G401.6 (cell line): ENCODE measurements around the gene PPP1R14D.

Experiments
- FAIRE-seq: peaks from 2 replicates; lab custom pipeline; 2012; peaks lifted over from hg19 to GRCh38; lab: Jason Lieb, UNC

Gene PPP1R14D

GRCh38 chr15:40852529-40852928 is 24.0 kb upstream of the PPP1R14D start:
- FAIRE-seq: no peak

GRCh38 chr15:40850576-40851112 is 22.1 kb upstream of the PPP1R14D start:
- FAIRE-seq: no peak

GRCh38 chr15:40847223-40847961 is 18.9 kb upstream of the PPP1R14D start:
- no peak for FAIRE-seq

GRCh38 chr15:40846841-40847222 is 18.3 kb upstream of the PPP1R14D start:
- FAIRE-seq: no peak

- FAIRE-seq: no peak
These were observed 17.2 kb upstream of the PPP1R14D start for GRCh38 chr15:40845511-40846284.

- no peak for FAIRE-seq
These were observed 16.5 kb upstream of the PPP1R14D start for GRCh38 chr15:40845036-40845435.

GRCh38 chr15:40844696-40845030 is 16.2 kb upstream of the PPP1R14D start:
- FAIRE-seq: no peak

- FAIRE-seq: no peak
These were observed 15.6 kb upstream of the PPP1R14D start, which contains the start of gene SPINT1 for GRCh38 chr15:40843885-40844695. TSS of gene SPINT1 (plus strand) at chr15:40844048. CDS start at chr15:40844555, 507 bp downstream.

GRCh38 chr15:40843261-40843884 is 14.9 kb upstream of the PPP1R14D start:
- no peak for FAIRE-seq

- no peak for FAIRE-seq
These were observed 13.2 kb upstream of the PPP1R14D start for GRCh38 chr15:40841741-40842140.

- FAIRE-seq: no peak
These were observed 10.2 kb upstream of the PPP1R14D start for GRCh38 chr15:40838756-40839155.

GRCh38 chr15:40836020-40836419 is 7.5 kb upstream of the PPP1R14D start:
- FAIRE-seq: no peak

- FAIRE-seq: no peak
These were observed 4.4 kb upstream of the PPP1R14D start for GRCh38 chr15:40832903-40833302.

- no peak for FAIRE-seq
These were observed 3.4 kb upstream of the PPP1R14D start for GRCh38 chr15:40831861-40832260.

GRCh38 chr15:40830884-40831283 is 2.4 kb upstream of the PPP1R14D start:
- no peak for FAIRE-seq

GRCh38 chr15:40829115-40829514 is 607 bp upstream of the PPP1R14D start:
- no peak for FAIRE-seq

GRCh38 chr15:40826423-40827075 is 2.0 kb downstream of the PPP1R14D start:
- FAIRE-seq: no peak

GRCh38 chr15:40825661-40826422 is 2.7 kb downstream of the PPP1R14D start:
- FAIRE-seq: no peak

- FAIRE-seq: no peak
These were observed 4.8 kb downstream of the PPP1R14D start for GRCh38 chr15:40823572-40824343.

- no peak for FAIRE-seq
These were observed 7.3 kb downstream of the PPP1R14D start for GRCh38 chr15:40821195-40821594.
